ENCODE data around the gene NACC2.

NACC2 gene

GRCh38 chr9:136080716-136081112 lies 14.4 kb downstream of the NACC2 start:
- Histone ChIP-seq H3K9ac (no peak overlapping the region), H4K20me1 (ENCODE audit: insufficient read depth) (no peaks in the 10 kb centered on the region), H3K27ac (no peak overlapping the region), H3K4me3 (IDR thresholded peaks at IDR 0.05; ENCODE audit: insufficient read depth, low read depth, low read length) (no peak overlapping the region), H3K4me1 (ENCODE audit: low read depth, poor library complexity, severe bottlenecking) (no peaks in the 10 kb centered on the region), H3K36me3 (ENCODE audit: insufficient read depth) (no peaks in the 10 kb centered on the region), H3K79me2 (ENCODE audit: insufficient read depth, low read depth) (no peaks in the 10 kb centered on the region), H3K27me3 (ENCODE audit: insufficient read depth, low read depth) (peaks cover 90% of the 10 kb centered on the region), H2AFZ (ENCODE audit: low read depth) (no peak overlapping the region), H3K4me2 (no peak overlapping the region)
- TF ChIP-seq CTCF (conservative IDR thresholded peaks at IDR 0.05; ENCODE audit: low read depth, low read length) = no peak

- H4K20me1 ChIP-seq (ENCODE audit: insufficient read depth) = no peaks in the 10 kb centered on the region
- H3K4me2 ChIP-seq = no peak overlapping the region
- H2AFZ ChIP-seq (ENCODE audit: low read depth) = no peak overlapping the region
- H3K36me3 ChIP-seq (ENCODE audit: insufficient read depth) = no peaks in the 10 kb centered on the region
- no peaks in the 10 kb centered on the region for H3K4me1 ChIP-seq (ENCODE audit: low read depth, poor library complexity, severe bottlenecking)
- H3K79me2 ChIP-seq (ENCODE audit: insufficient read depth, low read depth) = no peaks in the 10 kb centered on the region
- no peak overlapping the region for H3K4me3 ChIP-seq (IDR thresholded peaks at IDR 0.05; ENCODE audit: insufficient read depth, low read depth, low read length)
- H3K9ac ChIP-seq = no peak overlapping the region
- peaks cover 88% of the 10 kb centered on the region for H3K27me3 ChIP-seq (ENCODE audit: insufficient read depth, low read depth)
- no peak overlapping the region for H3K27ac ChIP-seq
- no peak for TF ChIP-seq CTCF (conservative IDR thresholded peaks at IDR 0.05; ENCODE audit: low read depth, low read length)
Measured at GRCh38 chr9:136079916-136080246, 15.2 kb downstream of the NACC2 start.

- Histone ChIP-seq H3K4me3 (IDR thresholded peaks at IDR 0.05; ENCODE audit: insufficient read depth, low read depth, low read length) (no peak overlapping the region), H2AFZ (ENCODE audit: low read depth) (no peak overlapping the region), H4K20me1 (ENCODE audit: insufficient read depth) (no peaks in the 10 kb centered on the region), H3K27ac (no peak overlapping the region), H3K4me2 (no peak overlapping the region), H3K36me3 (ENCODE audit: insufficient read depth) (no peaks in the 10 kb centered on the region), H3K9ac (no peak overlapping the region), H3K79me2 (ENCODE audit: insufficient read depth, low read depth) (no peaks in the 10 kb centered on the region), H3K27me3 (ENCODE audit: insufficient read depth, low read depth) (peaks cover 88% of the 10 kb centered on the region), H3K4me1 (ENCODE audit: low read depth, poor library complexity, severe bottlenecking) (no peaks in the 10 kb centered on the region)
- no peak for TF ChIP-seq CTCF (conservative IDR thresholded peaks at IDR 0.05; ENCODE audit: low read depth, low read length)
Measured at GRCh38 chr9:136079211-136079915, 15.7 kb downstream of the NACC2 start.

GRCh38 chr9:136078498-136079011 lies 16.5 kb downstream of the NACC2 start:
- H3K4me1 ChIP-seq (ENCODE audit: low read depth, poor library complexity, severe bottlenecking) = no peaks in the 10 kb centered on the region
- no peak overlapping the region for H2AFZ ChIP-seq (ENCODE audit: low read depth)
- H3K36me3 ChIP-seq (ENCODE audit: insufficient read depth) = no peaks in the 10 kb centered on the region
- H3K9ac ChIP-seq = no peak overlapping the region
- no peaks in the 10 kb centered on the region for H4K20me1 ChIP-seq (ENCODE audit: insufficient read depth)
- H3K79me2 ChIP-seq (ENCODE audit: insufficient read depth, low read depth) = no peaks in the 10 kb centered on the region
- no peak overlapping the region for H3K4me3 ChIP-seq (IDR thresholded peaks at IDR 0.05; ENCODE audit: insufficient read depth, low read depth, low read length)
- H3K4me2 ChIP-seq = no peak overlapping the region
- peaks cover 84% of the 10 kb centered on the region for H3K27me3 ChIP-seq (ENCODE audit: insufficient read depth, low read depth)
- no peak for TF ChIP-seq CTCF (conservative IDR thresholded peaks at IDR 0.05; ENCODE audit: low read depth, low read length)
- H3K27ac ChIP-seq = no peak overlapping the region

Measured in KMS-11 (cell line).